Cardiac fibroblast (primary cell): ENCODE data around the gene TFG.

Source experiments
- DNase-seq, 2 donors: peaks; one replicate each; pipeline versions ENCODE4 v3.0.0 to v3.0.0-alpha.2; 2010; ENCODE audit warnings: low read depth in 2 of 2
- H3K4me3 ChIP-seq, 2 donors: replicated peaks in 1 of 2; 1 replicate in 1 of 2; 2 replicates in 1 of 2; pipeline ENCODE4 v1.5.1; 2011; ENCODE audit warnings: low read depth in 2 of 2, low read length in 2 of 2, mild to moderate bottlenecking in 2 of 2, moderate library complexity in 1 of 2
- CTCF ChIP-seq: IDR thresholded peaks from one replicate; pipeline ENCODE4 v1.5.1; 2011; ENCODE audit warnings: low read depth, mild to moderate bottlenecking, low read length, inconsistent platforms

Gene TFG

GRCh38 chr3:100775226-100775625, 65.9 kb downstream of the TFG start:
- no peak overlapping the region for H3K4me3 ChIP-seq
- DNase-seq: no peak
- no peak for TF ChIP-seq CTCF

- DNase-seq: no peak
- no peak for TF ChIP-seq CTCF
- H3K4me3 ChIP-seq: no peak overlapping the region
These were observed 66.4 kb downstream of the TFG start for GRCh38 chr3:100775669-100776068.

- TF ChIP-seq CTCF: no peak
- H3K4me3 ChIP-seq: no peak overlapping the region
- no peak for DNase-seq
These were observed 66.9 kb downstream of the TFG start for GRCh38 chr3:100776097-100776729.

GRCh38 chr3:100776746-100777145, 67.5 kb downstream of the TFG start:
- no peak overlapping the region for H3K4me3 ChIP-seq
- DNase-seq: peak in 1 of 2 donors; percentile 34
- no peak for TF ChIP-seq CTCF

- DNase-seq: peak in 1 of 2 donors; percentile 69
- no peak overlapping the region for H3K4me3 ChIP-seq
- TF ChIP-seq CTCF: no peak
These were observed 68.0 kb downstream of the TFG start for GRCh38 chr3:100777271-100777670.

- no peak for DNase-seq
- no peak overlapping the region for H3K4me3 ChIP-seq
- no peak for TF ChIP-seq CTCF
These were observed 70.2 kb downstream of the TFG start for GRCh38 chr3:100779480-100779879.

GRCh38 chr3:100780071-100780622, 70.9 kb downstream of the TFG start:
- no peak for DNase-seq
- no peak overlapping the region for H3K4me3 ChIP-seq
- no peak for TF ChIP-seq CTCF
